ENCODE measurements around the gene TBC1D16. TPM values are rescaled to one million over a fixed set of nuclear protein-coding genes. Genes with fewer than 3 reads are reported as not detected.

TBC1D16 gene
- total RNA-seq, 2 donors from 2014 or later = 45.9 to 52.1 TPM

DNA sequence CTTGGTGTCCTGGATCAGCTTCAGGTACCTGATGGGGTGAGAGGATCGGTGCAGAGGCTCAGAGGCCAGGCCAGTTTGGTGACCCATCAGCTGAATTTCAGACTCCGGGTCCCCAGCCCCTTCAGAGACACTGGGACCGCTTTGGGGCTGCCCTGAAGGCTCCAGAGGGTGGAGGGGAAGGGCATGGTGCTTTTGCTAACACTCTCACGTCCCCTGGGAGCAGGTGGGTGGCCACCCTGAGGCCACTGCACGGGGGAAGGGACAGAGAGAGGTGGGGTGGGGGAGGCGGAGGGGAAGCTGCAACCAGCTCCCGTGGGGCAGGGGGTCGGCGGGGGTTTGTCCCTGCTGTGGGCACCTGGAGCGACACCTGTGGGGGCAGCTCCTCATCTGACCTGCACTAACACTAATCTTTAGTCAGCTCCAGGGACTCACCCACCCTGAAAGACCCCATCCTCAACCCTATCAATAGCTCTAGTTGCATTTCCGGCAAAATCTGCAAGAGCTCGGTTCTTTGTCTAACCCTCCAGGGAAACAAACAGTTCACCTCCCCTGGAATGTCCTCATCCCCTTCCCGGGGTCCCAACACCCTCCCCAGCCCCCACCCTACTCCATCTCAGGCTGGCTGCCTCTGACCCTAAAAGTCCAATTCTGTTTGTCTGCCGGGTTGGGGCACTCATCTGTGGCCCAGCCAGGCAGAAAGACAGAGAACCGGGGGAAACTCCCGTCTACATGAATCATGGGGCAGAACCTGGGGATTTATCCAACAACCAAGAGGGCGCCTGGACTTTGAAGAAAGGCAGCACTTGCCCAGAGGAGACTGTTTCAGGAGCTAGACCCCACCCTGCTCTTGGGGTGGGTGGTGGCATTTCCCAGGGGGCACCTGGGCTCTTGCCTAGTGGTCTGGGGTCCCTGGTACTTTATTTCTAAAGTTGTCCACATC is 104.5 kb downstream of the TBC1D16 start:
- TF ChIP-seq, protein P1, sequence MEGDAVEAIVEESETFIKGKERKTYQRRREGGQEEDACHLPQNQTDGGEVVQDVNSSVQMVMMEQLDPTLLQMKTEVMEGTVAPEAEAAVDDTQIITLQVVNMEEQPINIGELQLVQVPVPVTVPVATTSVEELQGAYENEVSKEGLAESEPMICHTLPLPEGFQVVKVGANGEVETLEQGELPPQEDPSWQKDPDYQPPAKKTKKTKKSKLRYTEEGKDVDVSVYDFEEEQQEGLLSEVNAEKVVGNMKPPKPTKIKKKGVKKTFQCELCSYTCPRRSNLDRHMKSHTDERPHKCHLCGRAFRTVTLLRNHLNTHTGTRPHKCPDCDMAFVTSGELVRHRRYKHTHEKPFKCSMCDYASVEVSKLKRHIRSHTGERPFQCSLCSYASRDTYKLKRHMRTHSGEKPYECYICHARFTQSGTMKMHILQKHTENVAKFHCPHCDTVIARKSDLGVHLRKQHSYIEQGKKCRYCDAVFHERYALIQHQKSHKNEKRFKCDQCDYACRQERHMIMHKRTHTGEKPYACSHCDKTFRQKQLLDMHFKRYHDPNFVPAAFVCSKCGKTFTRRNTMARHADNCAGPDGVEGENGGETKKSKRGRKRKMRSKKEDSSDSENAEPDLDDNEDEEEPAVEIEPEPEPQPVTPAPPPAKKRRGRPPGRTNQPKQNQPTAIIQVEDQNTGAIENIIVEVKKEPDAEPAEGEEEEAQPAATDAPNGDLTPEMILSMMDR (IDR thresholded peaks at IDR 0.05) = no peak
- ATAC-seq (ENCODE audit: insufficient number of reproducible peaks, low FRiP score, low read depth) = no peak
- DNase-seq (ENCODE audit: low spot score) = no peak
- H3K27ac ChIP-seq = no peak overlapping the region
- peaks cover 4% of the 10 kb centered on the region for H3K27me3 ChIP-seq (replicated peaks; ENCODE audit: insufficient read depth)
- H3K4me3 ChIP-seq = no peak overlapping the region
- no peaks in the 10 kb centered on the region for H3K9me3 ChIP-seq
- no peaks in the 10 kb centered on the region for H3K36me3 ChIP-seq
- H3K4me1 ChIP-seq (ENCODE audit: control insufficient read depth in 1 of 2, low read depth in 2 of 2) = peaks cover 0 to 11% of the 10 kb centered on the region in 2 donors

DNA sequence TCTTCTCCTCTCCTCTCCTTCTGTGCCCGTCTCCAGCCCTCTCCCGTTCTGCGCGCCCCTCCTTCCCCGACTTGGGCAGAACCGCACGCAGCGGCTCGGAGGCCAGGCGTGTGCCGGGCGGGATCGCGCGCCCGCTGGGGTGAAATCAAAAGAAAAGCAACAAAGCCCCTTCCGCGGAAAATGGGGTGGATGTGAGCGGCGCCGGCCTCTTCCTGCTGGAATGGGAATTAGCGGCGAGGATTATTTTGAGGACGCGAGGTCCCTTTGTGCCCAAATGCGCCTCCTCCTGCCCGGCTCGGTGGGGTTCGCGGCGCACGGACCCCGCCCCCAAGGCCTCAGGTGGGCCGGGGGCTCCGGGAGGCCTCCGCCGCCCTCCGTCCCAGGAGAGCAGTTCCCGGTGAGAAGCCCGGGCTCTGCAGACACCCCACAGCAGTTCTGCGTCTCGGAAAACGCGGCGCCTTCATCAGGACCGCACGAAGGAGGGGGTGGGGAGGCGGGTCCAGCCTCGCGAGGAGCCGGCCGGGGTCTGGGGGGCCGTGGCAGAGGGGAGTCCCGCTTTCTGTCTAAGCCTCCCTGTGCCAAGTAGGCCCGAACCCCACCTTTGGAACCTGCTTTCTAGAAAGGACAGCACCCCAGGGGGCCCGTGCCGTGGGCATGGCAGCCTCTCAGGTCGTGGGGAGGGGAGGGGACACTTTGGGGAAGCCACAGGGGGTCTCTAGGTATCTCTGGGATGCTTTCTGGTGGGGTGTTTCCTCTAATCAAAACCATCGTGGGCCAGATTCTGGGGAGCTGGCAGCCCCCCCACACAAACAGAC is 105.4 kb downstream of the TBC1D16 start:
- Histone ChIP-seq H3K9me3 (no peaks in the 10 kb centered on the region), H3K27me3 (replicated peaks; ENCODE audit: insufficient read depth) (peaks cover 4% of the 10 kb centered on the region), H3K4me1 (ENCODE audit: control insufficient read depth in 1 of 2, low read depth in 2 of 2) (peaks cover 2 to 16% of the 10 kb centered on the region in 2 donors), H3K27ac (no peak overlapping the region), H3K36me3 (no peaks in the 10 kb centered on the region), H3K4me3 (no peak overlapping the region)
- no peak for ATAC-seq (ENCODE audit: insufficient number of reproducible peaks, low FRiP score, low read depth)
- TF ChIP-seq, protein P1 (IDR thresholded peaks at IDR 0.05) = no peak
- no peak for DNase-seq (ENCODE audit: low spot score)

DNA sequence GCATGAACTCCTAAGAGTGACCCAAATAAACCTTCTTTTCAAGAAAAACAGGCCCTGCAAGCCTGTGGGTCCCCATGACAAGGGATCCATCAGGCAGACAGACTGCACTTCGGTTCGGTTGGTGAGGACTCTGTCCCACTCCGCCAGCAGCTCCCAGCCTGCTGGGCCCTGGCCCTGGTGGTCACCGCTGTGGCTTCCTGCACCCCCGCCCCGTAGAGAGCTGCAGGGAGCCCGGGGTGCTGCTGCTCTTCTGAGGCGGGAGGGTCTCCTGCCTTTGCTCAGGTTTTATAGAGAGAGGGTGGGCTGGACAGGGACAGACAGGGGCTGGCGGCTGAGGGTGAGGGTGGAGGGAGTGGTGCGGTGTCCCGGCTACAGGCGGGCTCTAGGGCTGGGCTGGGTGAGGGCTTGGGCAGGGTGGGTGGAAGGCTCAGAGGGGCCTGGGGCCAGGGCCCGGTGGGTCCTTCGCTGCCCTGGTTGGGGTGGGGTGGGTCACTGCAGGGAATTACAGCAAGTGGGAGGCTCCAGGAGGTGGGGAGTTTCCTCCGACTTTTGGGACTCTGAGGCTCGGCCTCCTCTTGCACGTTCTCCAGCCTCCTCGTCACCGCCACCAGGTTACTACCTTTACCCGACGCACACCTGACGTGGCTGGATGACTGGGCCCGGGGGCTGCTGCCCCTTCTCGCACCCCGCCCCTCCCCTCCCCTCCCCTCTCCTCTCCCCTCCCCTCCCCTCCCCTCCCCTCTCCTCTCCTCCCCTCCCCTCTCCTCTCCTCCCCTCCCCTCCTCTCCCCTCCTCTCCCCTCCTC is 106.2 kb downstream of the TBC1D16 start:
- DNase-seq (ENCODE audit: low spot score) (no peak), ATAC-seq (ENCODE audit: insufficient number of reproducible peaks, low FRiP score, low read depth) (no peak)
- no peaks in the 10 kb centered on the region for H3K9me3 ChIP-seq
- no peak overlapping the region for H3K4me3 ChIP-seq
- H3K36me3 ChIP-seq = no peaks in the 10 kb centered on the region
- H3K27me3 ChIP-seq (replicated peaks; ENCODE audit: insufficient read depth) = peaks cover 4% of the 10 kb centered on the region
- TF ChIP-seq, protein P1 (IDR thresholded peaks at IDR 0.05) = no peak
- peaks cover 4 to 23% of the 10 kb centered on the region in 2 donors for H3K4me1 ChIP-seq (ENCODE audit: control insufficient read depth in 1 of 2, low read depth in 2 of 2)
- no peak overlapping the region for H3K27ac ChIP-seq

DNA sequence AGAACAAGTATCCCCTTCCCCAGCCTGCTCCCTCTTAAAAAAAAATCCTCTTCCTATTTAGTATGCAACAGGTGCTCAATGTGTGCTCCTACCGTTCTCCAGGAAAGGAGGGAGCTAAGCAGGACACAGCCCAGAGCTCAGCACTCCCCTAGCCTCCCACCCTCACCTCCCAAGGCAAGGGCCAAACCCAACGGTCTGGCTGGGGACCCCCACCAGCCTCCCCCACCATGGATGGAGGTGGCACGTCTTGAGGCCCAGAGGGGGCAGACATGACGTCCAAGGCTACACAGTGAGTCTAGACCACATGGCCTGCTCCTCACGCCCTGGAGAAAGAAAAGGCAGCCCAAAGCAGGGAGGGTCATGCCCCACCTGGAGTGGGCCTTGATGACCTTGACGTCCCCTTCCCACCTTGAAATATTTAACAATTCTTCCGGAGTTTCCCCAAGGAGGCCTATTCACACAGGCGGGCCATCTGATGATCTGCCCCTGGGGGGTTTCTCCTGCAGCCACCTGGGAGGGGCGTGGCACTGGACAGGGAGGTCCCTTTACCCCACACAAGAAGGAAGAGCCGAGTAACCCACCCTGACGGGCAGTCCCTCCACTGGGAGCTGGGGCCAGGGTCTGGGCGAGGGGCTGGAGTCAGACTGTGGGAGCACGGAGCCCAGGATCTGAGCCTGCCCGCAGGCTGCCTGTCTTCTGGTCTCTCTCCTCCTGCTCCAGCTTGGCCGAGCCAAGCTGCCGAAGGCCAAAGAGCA is 107.0 kb downstream of the TBC1D16 start:
- DNase-seq (ENCODE audit: low spot score) = no peak
- H3K27ac ChIP-seq = peak overlapping the region in 1 of 2 donors; percentile 34
- peaks cover 4% of the 10 kb centered on the region for H3K27me3 ChIP-seq (replicated peaks; ENCODE audit: insufficient read depth)
- no peaks in the 10 kb centered on the region for H3K9me3 ChIP-seq
- TF ChIP-seq, protein P1 (IDR thresholded peaks at IDR 0.05) = no peak
- H3K4me3 ChIP-seq = no peak overlapping the region
- no peak for ATAC-seq (ENCODE audit: insufficient number of reproducible peaks, low FRiP score, low read depth)
- H3K4me1 ChIP-seq (ENCODE audit: control insufficient read depth in 1 of 2, low read depth in 2 of 2) = peaks cover 4 to 17% of the 10 kb centered on the region in 2 donors
- H3K36me3 ChIP-seq = no peaks in the 10 kb centered on the region

Data from thoracic aorta (tissue), 2 donors.